SIG-M5 treated with dmso at 0.1 percent for 504 hours (cell line): ENCODE results near the gene ING2.
"Not testable (repeated sequence)": the region's sequence is repeated elsewhere in the genome, so short reads cannot be mapped to it uniquely, and the experiment has no call there.

Source experiments
- DNase-seq: peaks from one replicate; lab custom pipeline; 2025; ENCODE audit not compliant: unreplicated experiment; lab: John Stamatoyannopoulos, UW

The ING2 gene

GRCh38 chr4:183504930-183505610, at the start of gene ING2:
Gene ING2, plus strand, starts transcription at chr4:183505058. Its CDS starts 138 bp downstream, at chr4:183505196.
- DNase-seq: peak; percentile 39

GRCh38 chr4:183455431-183456195, 49.2 kb upstream of the ING2 start:
- no peak for DNase-seq

GRCh38 chr4:183458005-183458404, 46.9 kb upstream of the ING2 start:
- no peak for DNase-seq

GRCh38 chr4:183463903-183464619, 40.8 kb upstream of the ING2 start:
- DNase-seq: not testable (repeated sequence)

GRCh38 chr4:183465879-183466278, 39.0 kb upstream of the ING2 start:
- not testable (repeated sequence) for DNase-seq

- no peak for DNase-seq
These were observed 37.6 kb upstream of the ING2 start for GRCh38 chr4:183467246-183467645.

GRCh38 chr4:183468210-183469095, 36.4 kb upstream of the ING2 start:
- no peak for DNase-seq

- no peak for DNase-seq
These were observed 35.6 kb upstream of the ING2 start for GRCh38 chr4:183469285-183469684.

- no peak for DNase-seq
These were observed 34.9 kb upstream of the ING2 start for GRCh38 chr4:183469936-183470335.

GRCh38 chr4:183470821-183471220, 34.0 kb upstream of the ING2 start:
- DNase-seq: no peak

GRCh38 chr4:183471946-183472708, 32.7 kb upstream of the ING2 start:
- peak; percentile 28 for DNase-seq

- DNase-seq: no peak
These were observed 26.7 kb upstream of the ING2 start for GRCh38 chr4:183478123-183478522.

- DNase-seq: no peak
These were observed 25.9 kb upstream of the ING2 start for GRCh38 chr4:183478926-183479325.

GRCh38 chr4:183482515-183483095, 22.3 kb upstream of the ING2 start:
- not testable (repeated sequence) for DNase-seq

- no peak for DNase-seq
These were observed 20.9 kb upstream of the ING2 start for GRCh38 chr4:183483997-183484396.

- DNase-seq: no peak
These were observed 19.3 kb upstream of the ING2 start for GRCh38 chr4:183485411-183486160.

- DNase-seq: no peak
These were observed 12.1 kb upstream of the ING2 start for GRCh38 chr4:183492791-183493222.

- no peak for DNase-seq
These were observed 11.6 kb upstream of the ING2 start for GRCh38 chr4:183493246-183493645.

GRCh38 chr4:183495184-183495583, 9.7 kb upstream of the ING2 start:
- no peak for DNase-seq
